H1 (cell line): ENCODE results near the gene RTN4IP1. TPM values are rescaled to one million over a fixed set of nuclear protein-coding genes. Genes with fewer than 3 reads are reported as not detected.

Experiments
- CBX5 ChIP-seq: fragments of 300-800, 300-1000 bp; sonication (generic); IDR thresholded peaks from 2 replicates; pipeline ENCODE4 v1.7.1; 2016; ENCODE audit warnings: antibody characterized with exemption, low read length, low read depth
- CHD1 ChIP-seq: IDR thresholded peaks from 2 replicates; pipeline ENCODE4 v1.6.1; 2012; ENCODE audit warnings: low read depth, low read length, improper control_type of control experiment
- KDM4A ChIP-seq: IDR thresholded peaks from one replicate; pipeline ENCODE4 v1.7.1; 2012; ENCODE audit warnings: low read depth, mild to moderate bottlenecking, moderate library complexity, low read length, inconsistent platforms; ENCODE audit not compliant: severe bottlenecking
- polyA plus RNA-seq, 7 experiments: library from polyadenylated mRNA; depleted of rRNA in 3 of 7; stranded (reverse) in 5 of 7; unstranded in 2 of 7; fragments of >200 nt in 5 of 7; fragments of 200-250 nt in 2 of 7; gene quantifications; 1 replicate in 5 of 7; 2 replicates in 1 of 7; 4 replicates in 1 of 7; pipeline versions ENCODE4 v1.2.1 to v1.2.3, GENCODE V29; 2011 to 2013; ENCODE audit warnings: missing spikeins in 2 of 7, mixed read lengths in 2 of 7
- total RNA-seq: library from RNA; stranded (reverse); fragmentation: NEBNext Ultra II Directional; extraction: Animal tissue kit (Norgen Biotek cat#: 25700); gene quantifications from 2 replicates; pipeline ENCODE4 v1.2.1, GENCODE V29; 2021

The RTN4IP1 gene
- total and polyA plus RNA-seq, 2 of the 8 experiments (the other 6 are each of a cell fraction or from before 2014, with no cell fraction given), result 14.6 to 19.5 TPM

DNA sequence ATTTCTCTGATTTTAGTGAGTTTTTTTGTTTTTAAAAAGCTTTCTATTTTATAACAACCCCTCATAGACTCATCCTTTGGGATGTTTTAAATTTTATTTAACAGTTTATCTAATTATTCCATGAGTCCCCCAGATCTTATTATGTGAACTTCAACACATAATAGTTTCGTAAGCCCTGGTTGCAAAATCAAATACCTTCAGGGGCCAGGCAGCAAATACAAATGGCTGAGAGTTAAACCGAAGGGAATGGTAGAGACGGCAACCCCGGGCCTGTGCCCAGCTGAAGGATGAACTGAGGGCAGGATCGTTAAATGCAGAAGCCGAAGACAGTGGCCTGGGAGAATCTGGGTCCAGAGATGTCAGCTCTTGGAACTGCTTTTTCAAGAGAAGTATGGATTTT lies 88.4 kb downstream of the RTN4IP1 start (continued):
- TF ChIP-seq CBX5 (no peak), KDM4A (no peak), CHD1 (no peak)
